ENCODE measurements around the gene GPRC5C.

The GPRC5C gene

GRCh38 chr17:74445158-74445557 is 13.3 kb downstream of the GPRC5C start:
- TF ChIP-seq ZFX (IDR thresholded peaks at IDR 0.05) = no peak
- TF ChIP-seq, protein P1, sequence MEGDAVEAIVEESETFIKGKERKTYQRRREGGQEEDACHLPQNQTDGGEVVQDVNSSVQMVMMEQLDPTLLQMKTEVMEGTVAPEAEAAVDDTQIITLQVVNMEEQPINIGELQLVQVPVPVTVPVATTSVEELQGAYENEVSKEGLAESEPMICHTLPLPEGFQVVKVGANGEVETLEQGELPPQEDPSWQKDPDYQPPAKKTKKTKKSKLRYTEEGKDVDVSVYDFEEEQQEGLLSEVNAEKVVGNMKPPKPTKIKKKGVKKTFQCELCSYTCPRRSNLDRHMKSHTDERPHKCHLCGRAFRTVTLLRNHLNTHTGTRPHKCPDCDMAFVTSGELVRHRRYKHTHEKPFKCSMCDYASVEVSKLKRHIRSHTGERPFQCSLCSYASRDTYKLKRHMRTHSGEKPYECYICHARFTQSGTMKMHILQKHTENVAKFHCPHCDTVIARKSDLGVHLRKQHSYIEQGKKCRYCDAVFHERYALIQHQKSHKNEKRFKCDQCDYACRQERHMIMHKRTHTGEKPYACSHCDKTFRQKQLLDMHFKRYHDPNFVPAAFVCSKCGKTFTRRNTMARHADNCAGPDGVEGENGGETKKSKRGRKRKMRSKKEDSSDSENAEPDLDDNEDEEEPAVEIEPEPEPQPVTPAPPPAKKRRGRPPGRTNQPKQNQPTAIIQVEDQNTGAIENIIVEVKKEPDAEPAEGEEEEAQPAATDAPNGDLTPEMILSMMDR (conservative IDR thresholded peaks at IDR 0.05) = no peak

GRCh38 chr17:74446551-74447500 is 14.9 kb downstream of the GPRC5C start:
- H3K27ac ChIP-seq = no peak overlapping the region
- no peak for TF ChIP-seq ZFX (IDR thresholded peaks at IDR 0.05)
- TF ChIP-seq, protein P1 (conservative IDR thresholded peaks at IDR 0.05) = no peak

More at GRCh38 chr17:74445158-74445557, 13.3 kb downstream of the GPRC5C start:
- H3K27ac ChIP-seq = no peak overlapping the region; the same call in 1 of the 2 replicates

DNA sequence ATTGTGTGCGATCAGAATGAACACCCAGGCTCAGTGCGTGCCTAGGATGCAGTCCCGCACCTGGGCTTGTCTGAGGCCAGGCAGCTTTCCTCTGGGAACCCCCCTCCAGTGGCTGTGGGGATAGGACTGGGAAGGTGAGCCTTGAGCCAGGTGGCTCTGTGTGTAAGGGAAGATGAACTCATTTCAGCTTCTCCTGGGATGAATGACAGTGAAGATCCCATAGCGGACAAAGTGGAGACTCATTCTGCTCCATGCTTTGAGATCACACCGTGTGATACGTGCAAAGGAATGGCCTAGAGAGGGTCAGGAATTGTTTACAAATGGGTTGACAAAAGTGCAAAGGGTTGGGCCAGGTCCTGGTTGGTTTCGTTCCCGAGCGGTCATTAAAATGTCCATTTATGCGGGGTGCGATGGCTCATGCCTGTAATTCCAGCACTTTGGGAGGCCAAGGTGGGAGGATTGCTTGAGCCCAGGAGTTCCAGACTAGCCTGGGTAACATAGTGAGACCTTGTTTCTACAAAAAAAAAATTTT is 15.8 kb downstream of the GPRC5C start:
- TF ChIP-seq, protein P1 (conservative IDR thresholded peaks at IDR 0.05) = no peak
- TF ChIP-seq ZFX (IDR thresholded peaks at IDR 0.05) = no peak
- no peak overlapping the region for H3K27ac ChIP-seq

DNA sequence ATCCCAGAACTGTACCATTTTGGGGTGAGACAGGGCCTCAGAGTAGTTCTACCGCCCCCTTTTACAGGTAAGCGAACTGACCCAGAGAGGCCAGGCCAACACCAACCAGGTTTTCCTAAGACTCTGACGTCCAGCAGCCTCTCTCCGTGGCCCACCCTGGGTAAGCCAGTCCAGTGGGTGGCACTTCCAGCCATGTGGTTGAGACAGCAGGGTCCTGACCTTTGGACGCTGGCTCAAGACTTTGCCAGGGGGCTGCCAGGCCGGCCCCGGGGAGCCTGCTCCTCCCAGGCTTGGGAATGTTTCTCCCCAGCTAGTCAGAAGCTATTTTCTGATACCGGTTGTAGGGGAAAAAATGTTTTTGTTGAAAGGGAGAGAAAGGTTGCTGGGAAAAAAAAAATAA is 16.9 kb downstream of the GPRC5C start:
- TF ChIP-seq, protein P1 (conservative IDR thresholded peaks at IDR 0.05) = no peak
- TF ChIP-seq ZFX (IDR thresholded peaks at IDR 0.05) = no peak
- H3K27ac ChIP-seq = no peak overlapping the region

- TF ChIP-seq ZFX (IDR thresholded peaks at IDR 0.05) = no peak
- TF ChIP-seq, protein P1 (conservative IDR thresholded peaks at IDR 0.05) = no peak
Measured at GRCh38 chr17:74449306-74449705, 17.4 kb downstream of the GPRC5C start.

DNA sequence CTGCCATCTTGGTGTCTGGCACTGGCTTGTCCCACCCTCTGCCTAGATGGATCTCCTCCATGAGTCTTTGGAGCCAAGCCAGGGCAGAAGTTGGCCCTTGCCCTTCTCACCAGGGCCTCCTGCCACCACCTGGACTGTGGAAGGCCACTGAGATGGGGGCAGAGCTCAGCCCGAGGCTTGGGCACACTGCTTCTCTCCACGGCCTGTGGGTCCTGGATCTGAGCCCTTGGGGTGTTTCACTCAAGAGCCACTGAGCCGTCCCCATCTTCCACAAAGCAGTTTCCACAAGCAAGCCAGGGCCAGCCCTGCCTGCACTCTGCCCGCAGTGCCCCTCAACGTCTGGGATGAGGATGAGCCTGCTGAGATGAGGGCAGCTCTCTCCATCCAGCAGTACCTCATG is 17.9 kb downstream of the GPRC5C start:
- TF ChIP-seq ZFX (IDR thresholded peaks at IDR 0.05) = no peak
- TF ChIP-seq, protein P1 (conservative IDR thresholded peaks at IDR 0.05) = no peak
- no peak overlapping the region for H3K27ac ChIP-seq

More at GRCh38 chr17:74449306-74449705, 17.4 kb downstream of the GPRC5C start:
- no peak overlapping the region for H3K27ac ChIP-seq

DNA sequence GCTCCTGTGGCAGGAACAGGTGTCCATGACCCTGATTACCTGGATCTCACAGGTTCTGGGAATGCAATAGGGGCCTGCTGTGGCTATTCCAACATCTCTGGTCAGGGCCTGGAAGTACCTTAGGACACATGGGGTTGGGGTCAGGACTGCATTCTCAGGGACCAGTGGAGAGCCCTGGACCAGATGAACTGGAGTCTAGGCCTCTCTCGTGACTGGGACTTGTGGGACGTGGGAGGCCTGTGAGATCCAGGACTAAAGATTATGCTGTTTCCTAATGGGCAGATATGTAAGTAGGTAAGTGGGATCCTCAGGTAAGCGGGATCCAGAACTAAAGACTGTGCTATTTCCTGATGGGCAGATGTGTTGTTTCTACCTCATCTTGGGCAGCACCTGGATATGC is 18.3 kb downstream of the GPRC5C start:
- H3K27ac ChIP-seq = no peak overlapping the region
- no peak for TF ChIP-seq ZFX (IDR thresholded peaks at IDR 0.05)
- TF ChIP-seq, protein P1 (conservative IDR thresholded peaks at IDR 0.05) = no peak
